Esophagus squamous epithelium (tissue), 5 donors: Measurements from ENCODE around the gene CYSRT1. TPM values are rescaled to one million over a fixed set of nuclear protein-coding genes. Genes with fewer than 3 reads are reported as not detected.

ENCODE experiments used
- DNase-seq: peaks from one replicate; lab custom pipeline; 2025; lab: John Stamatoyannopoulos, UW
- H3K27ac ChIP-seq, 4 donors: fragments of 200-600 bp; sonication (generic); one replicate each; pipeline ENCODE4 v1.5.1; 2016 to 2019; ENCODE audit warnings: mild to moderate bottlenecking in 1 of 4
- H3K27me3 ChIP-seq, 4 donors: fragments of 200-600 bp; sonication (generic); 1 replicate in 3 of 4; 2 replicates in 1 of 4; pipeline versions ENCODE4 v1.5.1 to v1.6.0; 2017 to 2021; ENCODE audit warnings: antibody characterized with exemption in 1 of 4
- H3K36me3 ChIP-seq, 3 donors: fragments of 200-600 bp; sonication (generic); one replicate each; pipeline ENCODE4 v1.5.1; 2016 to 2019
- H3K4me1 ChIP-seq, 3 donors: fragments of 200-600 bp; sonication (generic); one replicate each; pipeline ENCODE4 v1.5.1; 2017 to 2019
- H3K4me3 ChIP-seq, 4 donors: fragments of 200-600 bp; sonication (generic); 1 replicate in 3 of 4; 2 replicates in 1 of 4; pipeline ENCODE4 v1.5.1; 2016 to 2019; ENCODE audit warnings: mild to moderate bottlenecking in 2 of 4, moderate library complexity in 1 of 4
- H3K9me3 ChIP-seq, 3 donors: fragments of 200-600 bp; sonication (generic); one replicate each; pipeline ENCODE4 v1.5.1; 2016 to 2019
- POLR2A ChIP-seq, 4 donors: fragments of 450-650 bp; IDR thresholded peaks; one replicate each; pipeline ENCODE4 v1.6.1; 2017; ENCODE audit warnings: antibody characterized with exemption in 4 of 4, mild to moderate bottlenecking in 4 of 4, moderate library complexity in 3 of 4
- WGBS, 2 donors: methylation state at CpG; one replicate each; pipeline ENCODE4 v1.1.5; 2018; 5-methylcytosine and 5-hydroxymethylcytosine counted together
- intact Hi-C: fragments of 100-400 bp; cut with DNase I; formaldehyde crosslinking; loops from one replicate; pipeline ENCODE4 v1.15.0; 2022
- total RNA-seq, 4 donors: library from RNA; depleted of rRNA; stranded (reverse); fragments of >200 nt; gene quantifications; one replicate each; pipeline ENCODE4 v1.1.0, GENCODE V29; 2016
- TF ChIP-seq, protein P1 (sequence below), 6 experiments: fragments of 450-650 bp in 4 of 6; fragments of 200-600 bp in 2 of 6; sonication (generic) in 2 of 6; IDR thresholded peaks; one replicate each; pipeline ENCODE4 v1.5.1; 2016 to 2019; ENCODE audit warnings: antibody characterized with exemption in 6 of 6, mild to moderate bottlenecking in 4 of 6, moderate library complexity in 4 of 6
- donor health status: DM: yes; HTN: yes; CAD: no.

Gene CYSRT1
- total RNA-seq, 4 donors from 2014 or later: 114 to 301 (median 152) TPM

DNA sequence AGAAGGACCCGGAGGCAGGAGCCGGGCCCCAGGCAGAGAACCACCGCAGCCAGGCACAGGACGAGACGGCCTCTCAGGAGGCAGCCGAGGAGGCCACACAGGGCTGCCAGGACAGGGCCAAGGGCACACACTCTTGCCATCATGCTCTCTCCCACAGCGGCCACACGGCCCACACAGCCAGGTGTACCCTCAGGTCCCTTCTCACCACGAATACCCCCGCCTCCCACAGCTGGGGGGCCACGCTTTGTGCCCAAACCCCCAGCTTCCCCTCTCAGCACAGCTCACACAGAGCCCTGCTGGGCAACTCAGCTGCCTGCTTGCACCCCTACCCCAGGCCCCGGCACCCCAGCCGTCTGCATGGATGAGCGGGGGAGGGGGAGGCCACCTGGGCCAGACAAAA lies 31.2 kb upstream of the CYSRT1 start:
- Histone ChIP-seq H3K36me3 (peaks cover 12 to 41% (median 15%) of the 10 kb centered on the region in 3 donors), H3K27me3 (no peaks in the 10 kb centered on the region), H3K4me1 (peaks cover 61 to 88% (median 63%) of the 10 kb centered on the region in 3 donors), H3K27ac (peak overlapping the region in 3 of 4 donors; percentile 74 to 87 (median 86)), H3K9me3 (no peaks in the 10 kb centered on the region), H3K4me3 (no peak overlapping the region)
- WGBS, 2 donors: 60 to 84% methylated on average over 1 to 5 of the region's 14 CpGs
- intact Hi-C loops: no loop called here
- no peak for DNase-seq
- TF ChIP-seq POLR2A (IDR thresholded peaks at IDR 0.05): no peak
- TF ChIP-seq, protein P1, sequence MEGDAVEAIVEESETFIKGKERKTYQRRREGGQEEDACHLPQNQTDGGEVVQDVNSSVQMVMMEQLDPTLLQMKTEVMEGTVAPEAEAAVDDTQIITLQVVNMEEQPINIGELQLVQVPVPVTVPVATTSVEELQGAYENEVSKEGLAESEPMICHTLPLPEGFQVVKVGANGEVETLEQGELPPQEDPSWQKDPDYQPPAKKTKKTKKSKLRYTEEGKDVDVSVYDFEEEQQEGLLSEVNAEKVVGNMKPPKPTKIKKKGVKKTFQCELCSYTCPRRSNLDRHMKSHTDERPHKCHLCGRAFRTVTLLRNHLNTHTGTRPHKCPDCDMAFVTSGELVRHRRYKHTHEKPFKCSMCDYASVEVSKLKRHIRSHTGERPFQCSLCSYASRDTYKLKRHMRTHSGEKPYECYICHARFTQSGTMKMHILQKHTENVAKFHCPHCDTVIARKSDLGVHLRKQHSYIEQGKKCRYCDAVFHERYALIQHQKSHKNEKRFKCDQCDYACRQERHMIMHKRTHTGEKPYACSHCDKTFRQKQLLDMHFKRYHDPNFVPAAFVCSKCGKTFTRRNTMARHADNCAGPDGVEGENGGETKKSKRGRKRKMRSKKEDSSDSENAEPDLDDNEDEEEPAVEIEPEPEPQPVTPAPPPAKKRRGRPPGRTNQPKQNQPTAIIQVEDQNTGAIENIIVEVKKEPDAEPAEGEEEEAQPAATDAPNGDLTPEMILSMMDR (IDR thresholded peaks at IDR 0.05): no peak

DNA sequence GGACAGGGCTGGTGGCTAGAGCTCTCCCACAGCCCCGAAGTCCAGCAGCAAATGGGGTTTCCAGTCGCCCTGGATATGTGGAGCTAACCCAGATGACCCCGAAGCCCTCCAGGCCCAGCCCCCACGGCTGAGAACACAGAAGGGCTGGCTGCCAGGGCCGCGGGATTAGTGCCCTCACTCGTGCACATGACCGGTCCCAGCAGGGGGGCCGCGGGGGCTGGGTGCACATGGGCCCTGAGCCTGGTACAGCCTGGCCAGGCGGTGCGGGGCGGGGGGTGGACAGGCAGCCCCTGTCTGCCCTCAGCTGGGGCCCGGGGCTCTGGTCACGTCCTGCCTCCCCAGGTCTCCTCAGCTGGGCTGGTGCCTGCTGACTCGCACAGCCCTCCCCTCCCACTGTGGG lies 30.6 kb upstream of the CYSRT1 start:
- Histone ChIP-seq H3K4me1 (peaks cover 64 to 90% (median 66%) of the 10 kb centered on the region in 3 donors), H3K9me3 (no peaks in the 10 kb centered on the region), H3K27me3 (no peaks in the 10 kb centered on the region), H3K36me3 (peaks cover 12 to 41% (median 15%) of the 10 kb centered on the region in 3 donors), H3K27ac (peak overlapping the region in 3 of 4 donors; percentile 74 to 87 (median 86)), H3K4me3 (peak overlapping the region; percentile 6 to 44 (median 27))
- no peak for DNase-seq
- intact Hi-C loops: no loop called here
- TF ChIP-seq, protein P1 (IDR thresholded peaks at IDR 0.05): no peak
- no peak for TF ChIP-seq POLR2A (IDR thresholded peaks at IDR 0.05)
- WGBS, 2 donors: no CpG with 5 or more reads among the region's 16 CpGs

DNA sequence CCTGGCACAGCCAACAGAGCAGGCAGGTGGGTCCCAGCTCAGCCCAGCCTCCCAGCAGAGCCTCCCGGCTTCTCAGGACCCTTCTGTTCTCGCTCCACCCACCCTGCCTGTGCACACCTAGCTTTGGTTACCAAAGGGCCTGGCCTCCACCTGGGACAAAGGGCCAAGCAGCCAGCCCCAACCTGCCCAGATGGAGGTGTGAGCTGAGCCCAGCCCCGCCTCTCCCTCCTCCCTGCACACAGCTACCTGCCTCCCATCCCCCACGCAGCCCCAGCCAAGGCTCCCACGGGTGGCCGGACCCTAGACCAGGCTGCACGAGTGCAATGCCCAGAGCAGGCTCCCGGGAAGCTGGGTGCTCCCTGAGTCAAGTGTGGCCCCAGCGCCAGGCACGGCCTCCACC lies 30.1 kb upstream of the CYSRT1 start:
- Histone ChIP-seq H3K27ac (peak overlapping the region; percentile 58 to 87 (median 80)), H3K4me3 (peak overlapping the region; percentile 6 to 44 (median 27)), H3K36me3 (peaks cover 11 to 38% (median 14%) of the 10 kb centered on the region in 3 donors), H3K27me3 (no peaks in the 10 kb centered on the region), H3K4me1 (peaks cover 64 to 90% (median 65%) of the 10 kb centered on the region in 3 donors), H3K9me3 (no peaks in the 10 kb centered on the region)
- TF ChIP-seq, protein P1 (IDR thresholded peaks at IDR 0.05): no peak
- intact Hi-C loops: no loop called here
- WGBS, 2 donors: 14 to 70% methylated on average over 1 to 4 of the region's 10 CpGs
- DNase-seq: no peak

DNA sequence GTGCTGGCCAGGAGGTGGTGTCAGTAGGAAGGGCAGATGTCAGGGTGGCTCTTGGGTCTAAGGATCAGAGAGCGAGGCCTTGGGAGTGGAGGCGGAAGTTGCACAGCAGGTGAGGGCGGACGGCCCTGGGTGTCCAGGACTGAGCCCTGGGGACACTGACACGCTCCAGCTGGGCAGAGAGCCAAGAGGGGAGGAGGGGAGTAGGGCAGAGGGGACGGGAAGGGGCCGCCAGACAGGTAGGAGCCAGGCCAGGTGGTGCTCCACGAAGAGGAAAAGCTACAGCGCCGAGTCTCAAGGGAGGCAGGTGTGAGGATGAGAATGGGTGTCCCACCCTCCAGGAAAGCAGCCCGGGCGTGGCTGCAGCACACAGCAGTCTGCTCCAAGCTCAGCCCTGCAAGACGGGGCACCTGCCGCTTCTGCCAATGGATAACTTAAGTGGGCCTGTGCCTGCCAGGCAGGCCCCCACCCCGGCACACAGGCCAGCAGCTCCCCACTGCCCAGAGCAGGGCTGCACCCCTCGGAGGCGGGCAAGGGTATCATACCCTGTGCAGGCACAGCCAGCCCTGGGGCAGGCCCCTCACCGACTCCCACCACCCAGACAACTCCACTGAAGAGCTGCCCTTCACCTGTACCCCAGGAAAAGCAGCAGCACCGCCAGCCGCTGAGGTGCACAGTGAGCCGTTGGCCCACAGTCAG lies 29.3 kb upstream of the CYSRT1 start:
- DNase-seq: no peak
- Histone ChIP-seq H3K27me3 (no peaks in the 10 kb centered on the region), H3K27ac (peak overlapping the region; percentile 58 to 87 (median 80)), H3K4me1 (peaks cover 56 to 83% (median 58%) of the 10 kb centered on the region in 3 donors), H3K9me3 (no peaks in the 10 kb centered on the region), H3K36me3 (peaks cover 3 to 30% (median 8%) of the 10 kb centered on the region in 3 donors), H3K4me3 (peak overlapping the region; percentile 6 to 44 (median 27))
- TF ChIP-seq POLR2A (IDR thresholded peaks at IDR 0.05): no peak
- TF ChIP-seq, protein P1 (IDR thresholded peaks at IDR 0.05): no peak
- 48% methylated on average over 14 to 15 of the region's 21 CpGs for WGBS, 2 donors
- intact Hi-C loops: no loop called here
